GM21786 (cell line): Measurements from ENCODE around the gene SDK1.
"Not testable (repeated sequence)": the region's sequence is repeated elsewhere in the genome, so short reads cannot be mapped to it uniquely, and the experiment has no call there.

Experiments used
- ATAC-seq: cut with Tn5 transposase; IDR thresholded peaks from one replicate; pipeline ENCODE4 v1.9.1; 2021; ENCODE audit not compliant: unreplicated experiment

Gene SDK1

GRCh38 chr7:4233621-4234497 lies 932.8 kb downstream of the SDK1 start:
- no peak for ATAC-seq

- ATAC-seq = no peak
Observed at GRCh38 chr7:4234498-4234855, 933.4 kb downstream of the SDK1 start.

- ATAC-seq = no peak
Observed at GRCh38 chr7:4234886-4235285, 933.8 kb downstream of the SDK1 start.

GRCh38 chr7:4235596-4235995 lies 934.5 kb downstream of the SDK1 start:
- ATAC-seq = no peak

GRCh38 chr7:4236389-4236788 lies 935.3 kb downstream of the SDK1 start:
- ATAC-seq = no peak

- not testable (repeated sequence) for ATAC-seq
Observed at GRCh38 chr7:4236873-4237272, 935.8 kb downstream of the SDK1 start.

GRCh38 chr7:4237296-4238235 lies 936.5 kb downstream of the SDK1 start:
- no peak for ATAC-seq

GRCh38 chr7:4238861-4239260 lies 937.8 kb downstream of the SDK1 start:
- no peak for ATAC-seq

GRCh38 chr7:4240042-4240441 lies 939.0 kb downstream of the SDK1 start:
- ATAC-seq = no peak

GRCh38 chr7:4240520-4241303 lies 939.7 kb downstream of the SDK1 start:
- no peak for ATAC-seq

GRCh38 chr7:4241304-4241612 lies 940.2 kb downstream of the SDK1 start:
- ATAC-seq = no peak

- ATAC-seq = no peak
Observed at GRCh38 chr7:4241791-4242190, 940.7 kb downstream of the SDK1 start.

GRCh38 chr7:4242706-4243105 lies 941.7 kb downstream of the SDK1 start:
- no peak for ATAC-seq

GRCh38 chr7:4244041-4244440 lies 943.0 kb downstream of the SDK1 start:
- ATAC-seq = no peak

- ATAC-seq = no peak
Observed at GRCh38 chr7:4244635-4245034, 943.6 kb downstream of the SDK1 start.

- ATAC-seq = no peak
Observed at GRCh38 chr7:4245135-4245865, 944.2 kb downstream of the SDK1 start.

- no peak for ATAC-seq
Observed at GRCh38 chr7:4245866-4246470, 944.9 kb downstream of the SDK1 start.

GRCh38 chr7:4246536-4246935 lies 945.5 kb downstream of the SDK1 start:
- no peak for ATAC-seq

- ATAC-seq = no peak
Observed at GRCh38 chr7:4247106-4247876, 946.2 kb downstream of the SDK1 start.
